ENCODE results near the gene EIF4E.

- TF ChIP-seq, protein P1, sequence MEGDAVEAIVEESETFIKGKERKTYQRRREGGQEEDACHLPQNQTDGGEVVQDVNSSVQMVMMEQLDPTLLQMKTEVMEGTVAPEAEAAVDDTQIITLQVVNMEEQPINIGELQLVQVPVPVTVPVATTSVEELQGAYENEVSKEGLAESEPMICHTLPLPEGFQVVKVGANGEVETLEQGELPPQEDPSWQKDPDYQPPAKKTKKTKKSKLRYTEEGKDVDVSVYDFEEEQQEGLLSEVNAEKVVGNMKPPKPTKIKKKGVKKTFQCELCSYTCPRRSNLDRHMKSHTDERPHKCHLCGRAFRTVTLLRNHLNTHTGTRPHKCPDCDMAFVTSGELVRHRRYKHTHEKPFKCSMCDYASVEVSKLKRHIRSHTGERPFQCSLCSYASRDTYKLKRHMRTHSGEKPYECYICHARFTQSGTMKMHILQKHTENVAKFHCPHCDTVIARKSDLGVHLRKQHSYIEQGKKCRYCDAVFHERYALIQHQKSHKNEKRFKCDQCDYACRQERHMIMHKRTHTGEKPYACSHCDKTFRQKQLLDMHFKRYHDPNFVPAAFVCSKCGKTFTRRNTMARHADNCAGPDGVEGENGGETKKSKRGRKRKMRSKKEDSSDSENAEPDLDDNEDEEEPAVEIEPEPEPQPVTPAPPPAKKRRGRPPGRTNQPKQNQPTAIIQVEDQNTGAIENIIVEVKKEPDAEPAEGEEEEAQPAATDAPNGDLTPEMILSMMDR (IDR thresholded peaks at IDR 0.05): no peak
- TF ChIP-seq POLR2A (IDR thresholded peaks at IDR 0.05): no peak
Observed at GRCh38 chr4:98861100-98861884, 67.6 kb downstream of the EIF4E start.

Measured in Peyer's patch (tissue), 4 donors.